HEK293 (cell line): ENCODE results near the gene SPEG.

Source experiments
- CTCF ChIA-PET: fragments of 350-600 bp; formaldehyde crosslinking; extraction: SDS; loops from one replicate; lab custom pipeline; 2021; ENCODE audit warnings: antibody characterized with exemption; lab: Yijun Ruan, JAX
- POLR2A ChIA-PET: fragments of 300-600 bp; formaldehyde crosslinking; extraction: SDS; loops from one replicate; lab custom pipeline; 2020; ENCODE audit warnings: antibody characterized with exemption, inconsistent platforms; lab: Yijun Ruan, JAX
- H3K27ac ChIP-seq: fragments of 200-500 bp; sonication (Bioruptor generic); 2 replicates; pipeline ENCODE4 v1.5.1; 2014; ENCODE audit warnings: low read depth, low read length, control low read depth, inconsistent platforms; ENCODE audit errors: extremely low read depth
- H3K36me3 ChIP-seq, 2 experiments: fragments of 200-500 bp in 1 of 2; sonication (Bioruptor generic) in 1 of 2; 1 replicate in 1 of 2; 2 replicates in 1 of 2; pipeline ENCODE4 v1.5.1; 2014 to 2017; ENCODE audit warnings: inconsistent platforms in 2 of 2, low read length in 2 of 2; ENCODE audit not compliant: control insufficient read depth in 2 of 2, insufficient read depth in 1 of 2
- H3K4me1 ChIP-seq: fragments of 200-500 bp; sonication (Bioruptor generic); 2 replicates; pipeline ENCODE4 v1.5.1; 2014; ENCODE audit warnings: mild to moderate bottlenecking, low read length, inconsistent platforms; ENCODE audit not compliant: control insufficient read depth, insufficient read depth
- H3K4me3 ChIP-seq: 2 replicates; pipeline ENCODE4 v1.5.1; 2011; ENCODE audit warnings: low read depth, mild to moderate bottlenecking, control low read depth, low read length, moderate library complexity
- H3K9me3 ChIP-seq: fragments of 200-500 bp; sonication (Bioruptor generic); 2 replicates; pipeline ENCODE4 v1.5.1; 2014; ENCODE audit warnings: low read depth, low read length, inconsistent platforms; ENCODE audit not compliant: control insufficient read depth, insufficient read depth
- BCL11B ChIP-seq: fragments of 450-650 bp; formaldehyde crosslinking; IDR thresholded peaks from 2 replicates; pipeline ENCODE4 v1.5.1; 2016; ENCODE audit warnings: low read depth, missing biosample characterization, missing genetic modification characterization
- CTCF ChIP-seq: fragments of 450-650 bp; formaldehyde crosslinking; IDR thresholded peaks from 2 replicates; pipeline ENCODE4 v1.5.1; 2016; ENCODE audit warnings: missing biosample characterization, missing genetic modification characterization
- KLF16 ChIP-seq: fragments of 450-650 bp; formaldehyde crosslinking; IDR thresholded peaks from 2 replicates; pipeline ENCODE4 v1.5.1; 2017; ENCODE audit warnings: missing biosample characterization, missing genetic modification characterization
- KLF17 ChIP-seq: fragments of 450-650 bp; formaldehyde crosslinking; IDR thresholded peaks from 2 replicates; pipeline ENCODE4 v1.5.1; 2016; ENCODE audit warnings: missing biosample characterization, missing genetic modification characterization
- MYNN ChIP-seq: fragments of 450-650 bp; formaldehyde crosslinking; IDR thresholded peaks from 2 replicates; pipeline ENCODE4 v1.5.1; 2016; ENCODE audit warnings: missing biosample characterization, missing genetic modification characterization, borderline replicate concordance
- OVOL3 ChIP-seq: fragments of 450-650 bp; formaldehyde crosslinking; IDR thresholded peaks from 2 replicates; pipeline ENCODE4 v1.5.1; 2016; ENCODE audit warnings: missing biosample characterization, missing genetic modification characterization
- SCRT2 ChIP-seq: fragments of 450-650 bp; formaldehyde crosslinking; IDR thresholded peaks from 2 replicates; pipeline ENCODE4 v1.5.1; 2016; ENCODE audit warnings: missing biosample characterization, missing genetic modification characterization
- ZFP69B ChIP-seq: fragments of 450-650 bp; formaldehyde crosslinking; IDR thresholded peaks from 2 replicates; pipeline ENCODE4 v1.5.1; 2016; ENCODE audit warnings: missing biosample characterization, missing genetic modification characterization
- ZNF292 ChIP-seq: fragments of 450-650 bp; formaldehyde crosslinking; IDR thresholded peaks from 2 replicates; pipeline ENCODE4 v1.5.1; 2016; ENCODE audit warnings: low read depth, missing biosample characterization, missing genetic modification characterization, borderline replicate concordance
- ZNF423 ChIP-seq: fragments of 450-650 bp; formaldehyde crosslinking; IDR thresholded peaks from 2 replicates; pipeline ENCODE4 v1.5.1; 2016; ENCODE audit warnings: missing biosample characterization, missing genetic modification characterization
- ZNF561 ChIP-seq: fragments of 450-650 bp; IDR thresholded peaks from 2 replicates; pipeline ENCODE4 v1.5.1; 2018; ENCODE audit warnings: missing biosample characterization, missing genetic modification characterization, borderline replicate concordance
- ZNF596 ChIP-seq: fragments of 450-650 bp; IDR thresholded peaks from 2 replicates; pipeline ENCODE4 v1.5.0; 2018; ENCODE audit warnings: missing biosample characterization, mild to moderate bottlenecking, missing genetic modification characterization, moderate library complexity
- ZNF76 ChIP-seq: fragments of 450-650 bp; formaldehyde crosslinking; IDR thresholded peaks from 2 replicates; pipeline ENCODE4; 2016; ENCODE audit warnings: low read depth, missing biosample characterization, missing genetic modification characterization, borderline replicate concordance
- ZNF792 ChIP-seq: fragments of 450-650 bp; formaldehyde crosslinking; IDR thresholded peaks from 2 replicates; pipeline ENCODE4 v1.5.1; 2016; ENCODE audit warnings: missing biosample characterization, missing genetic modification characterization
- TF ChIP-seq, protein P1 (sequence below): fragments of 450-650 bp; formaldehyde crosslinking; IDR thresholded peaks from 2 replicates; pipeline ENCODE4 v1.5.1; 2016; ENCODE audit warnings: missing biosample characterization, missing genetic modification characterization
- TF ChIP-seq, protein P2 (sequence below): fragments of 450-650 bp; formaldehyde crosslinking; IDR thresholded peaks from 2 replicates; pipeline ENCODE4 v1.5.1; 2016; ENCODE audit warnings: missing biosample characterization, missing genetic modification characterization
- TF ChIP-seq, protein P3 (sequence below): fragments of 450-650 bp; formaldehyde crosslinking; IDR thresholded peaks from 2 replicates; pipeline ENCODE4 v1.5.1; 2016; ENCODE audit warnings: missing biosample characterization, missing genetic modification characterization
- TF ChIP-seq, protein P4 (sequence below): fragments of 450-650 bp; formaldehyde crosslinking; conservative IDR thresholded peaks from 2 replicates; pipeline ENCODE4 v1.5.1; 2016; ENCODE audit warnings: low read depth, missing biosample characterization, missing genetic modification characterization
- TF ChIP-seq, protein P5 (sequence below): fragments of 450-650 bp; formaldehyde crosslinking; IDR thresholded peaks from 2 replicates; pipeline ENCODE4 v1.5.1; 2016; ENCODE audit warnings: missing biosample characterization, missing genetic modification characterization
- TF ChIP-seq, protein P6 (sequence below): fragments of 450-650 bp; formaldehyde crosslinking; IDR thresholded peaks from 2 replicates; pipeline ENCODE4 v1.5.1; 2016; ENCODE audit warnings: missing biosample characterization, missing genetic modification characterization

SPEG gene

GRCh38 chr2:219469186-219469724, 34.6 kb downstream of the SPEG start (continued):
- TF ChIP-seq, protein P1, sequence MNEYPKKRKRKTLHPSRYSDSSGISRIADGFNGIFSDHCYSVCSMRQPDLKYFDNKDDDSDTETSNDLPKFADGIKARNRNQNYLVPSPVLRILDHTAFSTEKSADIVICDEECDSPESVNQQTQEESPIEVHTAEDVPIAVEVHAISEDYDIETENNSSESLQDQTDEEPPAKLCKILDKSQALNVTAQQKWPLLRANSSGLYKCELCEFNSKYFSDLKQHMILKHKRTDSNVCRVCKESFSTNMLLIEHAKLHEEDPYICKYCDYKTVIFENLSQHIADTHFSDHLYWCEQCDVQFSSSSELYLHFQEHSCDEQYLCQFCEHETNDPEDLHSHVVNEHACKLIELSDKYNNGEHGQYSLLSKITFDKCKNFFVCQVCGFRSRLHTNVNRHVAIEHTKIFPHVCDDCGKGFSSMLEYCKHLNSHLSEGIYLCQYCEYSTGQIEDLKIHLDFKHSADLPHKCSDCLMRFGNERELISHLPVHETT, result no peak
- no peak for TF ChIP-seq ZNF561

GRCh38 chr2:219470429-219470828, 35.8 kb downstream of the SPEG start:
- TF ChIP-seq ZNF76 (tag by site-specific recombination), result no peak
- no peak for TF ChIP-seq ZNF423 (tag by site-specific recombination)
- TF ChIP-seq KLF17 (tag by site-specific recombination), result no peak
- TF ChIP-seq SCRT2 (tag by site-specific recombination), result no peak
- TF ChIP-seq, protein P2, sequence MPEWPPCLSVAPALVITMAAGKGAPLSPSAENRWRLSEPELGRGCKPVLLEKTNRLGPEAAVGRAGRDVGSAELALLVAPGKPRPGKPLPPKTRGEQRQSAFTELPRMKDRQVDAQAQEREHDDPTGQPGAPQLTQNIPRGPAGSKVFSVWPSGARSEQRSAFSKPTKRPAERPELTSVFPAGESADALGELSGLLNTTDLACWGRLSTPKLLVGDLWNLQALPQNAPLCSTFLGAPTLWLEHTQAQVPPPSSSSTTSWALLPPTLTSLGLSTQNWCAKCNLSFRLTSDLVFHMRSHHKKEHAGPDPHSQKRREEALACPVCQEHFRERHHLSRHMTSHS (tag by site-specific recombination), result no peak
- TF ChIP-seq BCL11B (tag by site-specific recombination), result no peak
- no peak for TF ChIP-seq CTCF (tag by site-specific recombination)
- TF ChIP-seq ZFP69B (tag by site-specific recombination), result no peak
- no peak for TF ChIP-seq ZNF292 (tag by site-specific recombination)
- no peak for TF ChIP-seq KLF16
- TF ChIP-seq, protein P3, sequence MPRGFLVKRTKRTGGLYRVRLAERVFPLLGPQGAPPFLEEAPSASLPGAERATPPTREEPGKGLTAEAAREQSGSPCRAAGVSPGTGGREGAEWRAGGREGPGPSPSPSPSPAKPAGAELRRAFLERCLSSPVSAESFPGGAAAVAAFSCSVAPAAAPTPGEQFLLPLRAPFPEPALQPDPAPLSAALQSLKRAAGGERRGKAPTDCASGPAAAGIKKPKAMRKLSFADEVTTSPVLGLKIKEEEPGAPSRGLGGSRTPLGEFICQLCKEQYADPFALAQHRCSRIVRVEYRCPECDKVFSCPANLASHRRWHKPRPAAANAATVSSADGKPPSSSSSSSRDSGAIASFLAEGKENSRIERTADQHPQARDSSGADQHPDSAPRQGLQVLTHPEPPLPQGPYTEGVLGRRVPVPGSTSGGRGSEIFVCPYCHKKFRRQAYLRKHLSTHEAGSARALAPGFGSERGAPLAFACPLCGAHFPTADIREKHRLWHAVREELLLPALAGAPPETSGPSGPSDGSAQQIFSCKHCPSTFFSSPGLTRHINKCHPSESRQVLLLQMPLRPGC (tag by site-specific recombination), result no peak
- TF ChIP-seq ZNF792 (tag by site-specific recombination), result no peak
- TF ChIP-seq, protein P4, sequence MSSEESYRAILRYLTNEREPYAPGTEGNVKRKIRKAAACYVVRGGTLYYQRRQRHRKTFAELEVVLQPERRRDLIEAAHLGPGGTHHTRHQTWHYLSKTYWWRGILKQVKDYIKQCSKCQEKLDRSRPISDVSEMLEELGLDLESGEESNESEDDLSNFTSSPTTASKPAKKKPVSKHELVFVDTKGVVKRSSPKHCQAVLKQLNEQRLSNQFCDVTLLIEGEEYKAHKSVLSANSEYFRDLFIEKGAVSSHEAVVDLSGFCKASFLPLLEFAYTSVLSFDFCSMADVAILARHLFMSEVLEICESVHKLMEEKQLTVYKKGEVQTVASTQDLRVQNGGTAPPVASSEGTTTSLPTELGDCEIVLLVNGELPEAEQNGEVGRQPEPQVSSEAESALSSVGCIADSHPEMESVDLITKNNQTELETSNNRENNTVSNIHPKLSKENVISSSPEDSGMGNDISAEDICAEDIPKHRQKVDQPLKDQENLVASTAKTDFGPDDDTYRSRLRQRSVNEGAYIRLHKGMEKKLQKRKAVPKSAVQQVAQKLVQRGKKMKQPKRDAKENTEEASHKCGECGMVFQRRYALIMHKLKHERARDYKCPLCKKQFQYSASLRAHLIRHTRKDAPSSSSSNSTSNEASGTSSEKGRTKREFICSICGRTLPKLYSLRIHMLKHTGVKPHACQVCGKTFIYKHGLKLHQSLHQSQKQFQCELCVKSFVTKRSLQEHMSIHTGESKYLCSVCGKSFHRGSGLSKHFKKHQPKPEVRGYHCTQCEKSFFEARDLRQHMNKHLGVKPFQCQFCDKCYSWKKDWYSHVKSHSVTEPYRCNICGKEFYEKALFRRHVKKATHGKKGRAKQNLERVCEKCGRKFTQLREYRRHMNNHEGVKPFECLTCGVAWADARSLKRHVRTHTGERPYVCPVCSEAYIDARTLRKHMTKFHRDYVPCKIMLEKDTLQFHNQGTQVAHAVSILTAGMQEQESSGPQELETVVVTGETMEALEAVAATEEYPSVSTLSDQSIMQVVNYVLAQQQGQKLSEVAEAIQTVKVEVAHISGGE (tag by site-specific recombination), result no peak
- no peak for TF ChIP-seq MYNN (tag by site-specific recombination)
- TF ChIP-seq ZNF561, result no peak
- TF ChIP-seq, protein P5, sequence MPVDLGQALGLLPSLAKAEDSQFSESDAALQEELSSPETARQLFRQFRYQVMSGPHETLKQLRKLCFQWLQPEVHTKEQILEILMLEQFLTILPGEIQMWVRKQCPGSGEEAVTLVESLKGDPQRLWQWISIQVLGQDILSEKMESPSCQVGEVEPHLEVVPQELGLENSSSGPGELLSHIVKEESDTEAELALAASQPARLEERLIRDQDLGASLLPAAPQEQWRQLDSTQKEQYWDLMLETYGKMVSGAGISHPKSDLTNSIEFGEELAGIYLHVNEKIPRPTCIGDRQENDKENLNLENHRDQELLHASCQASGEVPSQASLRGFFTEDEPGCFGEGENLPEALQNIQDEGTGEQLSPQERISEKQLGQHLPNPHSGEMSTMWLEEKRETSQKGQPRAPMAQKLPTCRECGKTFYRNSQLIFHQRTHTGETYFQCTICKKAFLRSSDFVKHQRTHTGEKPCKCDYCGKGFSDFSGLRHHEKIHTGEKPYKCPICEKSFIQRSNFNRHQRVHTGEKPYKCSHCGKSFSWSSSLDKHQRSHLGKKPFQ, result no peak
- TF ChIP-seq ZNF596 (tag by site-specific recombination), result no peak
- TF ChIP-seq, protein P6, sequence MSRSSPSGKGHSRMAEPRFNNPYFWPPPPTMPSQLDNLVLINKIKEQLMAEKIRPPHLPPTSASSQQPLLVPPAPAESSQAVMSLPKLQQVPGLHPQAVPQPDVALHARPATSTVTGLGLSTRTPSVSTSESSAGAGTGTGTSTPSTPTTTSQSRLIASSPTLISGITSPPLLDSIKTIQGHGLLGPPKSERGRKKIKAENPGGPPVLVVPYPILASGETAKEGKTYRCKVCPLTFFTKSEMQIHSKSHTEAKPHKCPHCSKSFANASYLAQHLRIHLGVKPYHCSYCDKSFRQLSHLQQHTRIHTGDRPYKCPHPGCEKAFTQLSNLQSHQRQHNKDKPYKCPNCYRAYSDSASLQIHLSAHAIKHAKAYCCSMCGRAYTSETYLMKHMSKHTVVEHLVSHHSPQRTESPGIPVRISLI (tag by site-specific recombination), result no peak
- TF ChIP-seq OVOL3 (tag by site-specific recombination), result no peak
- TF ChIP-seq, all 188 proteins: peak for 0
- Histone ChIP-seq H3K36me3 (peaks cover 0 to 38% of the 10 kb centered on the region in 2 experiments; a peak in 1 of 3 replicates), H3K27ac (no peak overlapping the region), H3K9me3 (no peaks in the 10 kb centered on the region), H3K4me3 (no peak overlapping the region), H3K4me1 (no peaks in the 10 kb centered on the region)
- ChIA-PET POLR2A (no interaction called here), CTCF (interaction anchor here (0.9 to 3.5 kb wide), 9 partner anchors 11 to 79 kb away, joined by 3 to 14 read pairs (median 4); partner anchors contain the start of gene GMPPA)
